NCI-H2029 (cell line): ENCODE measurements around the gene ABCD3.
A peak's percentile ranks its signal among the peaks of the same experiment; 100 is the strongest.

Source experiments
- DNase-seq: peaks from one replicate; lab custom pipeline; 2025; lab: John Stamatoyannopoulos, UW

ABCD3 gene

DNA sequence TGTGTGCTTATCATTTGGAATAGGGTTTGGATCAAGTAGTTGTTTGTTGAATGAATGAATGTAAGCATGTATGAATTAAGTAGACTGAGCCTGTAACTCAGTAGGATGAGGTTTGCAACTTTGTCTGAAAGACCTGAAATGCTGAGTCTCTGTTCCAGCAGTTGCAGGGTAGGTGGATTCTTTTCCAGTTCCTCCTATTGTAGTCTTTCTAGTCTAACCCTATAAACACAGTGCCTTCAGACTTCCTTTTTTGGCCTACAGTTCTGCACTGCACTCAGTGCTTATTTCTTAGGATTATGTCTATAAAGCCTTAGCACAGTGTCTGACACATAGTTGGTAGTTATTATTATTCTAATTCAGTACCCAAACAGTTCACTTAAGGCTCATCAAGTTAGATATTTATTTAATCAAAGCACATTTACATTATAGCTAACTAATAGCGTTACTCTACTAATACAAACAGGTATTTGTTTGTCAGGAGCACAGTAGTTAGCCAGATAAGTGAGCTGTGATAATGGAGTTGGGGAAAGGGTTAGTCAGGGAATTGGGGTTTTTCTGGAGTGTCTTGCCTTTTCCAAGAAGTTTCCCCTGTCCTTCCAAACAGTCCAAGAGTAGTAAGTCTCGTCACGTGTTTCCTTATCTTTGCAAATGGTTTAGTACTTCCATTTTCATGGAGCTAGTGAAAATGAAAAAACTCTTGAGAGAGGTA, 45.0 kb downstream of the ABCD3 start:
- no peak for DNase-seq

DNA sequence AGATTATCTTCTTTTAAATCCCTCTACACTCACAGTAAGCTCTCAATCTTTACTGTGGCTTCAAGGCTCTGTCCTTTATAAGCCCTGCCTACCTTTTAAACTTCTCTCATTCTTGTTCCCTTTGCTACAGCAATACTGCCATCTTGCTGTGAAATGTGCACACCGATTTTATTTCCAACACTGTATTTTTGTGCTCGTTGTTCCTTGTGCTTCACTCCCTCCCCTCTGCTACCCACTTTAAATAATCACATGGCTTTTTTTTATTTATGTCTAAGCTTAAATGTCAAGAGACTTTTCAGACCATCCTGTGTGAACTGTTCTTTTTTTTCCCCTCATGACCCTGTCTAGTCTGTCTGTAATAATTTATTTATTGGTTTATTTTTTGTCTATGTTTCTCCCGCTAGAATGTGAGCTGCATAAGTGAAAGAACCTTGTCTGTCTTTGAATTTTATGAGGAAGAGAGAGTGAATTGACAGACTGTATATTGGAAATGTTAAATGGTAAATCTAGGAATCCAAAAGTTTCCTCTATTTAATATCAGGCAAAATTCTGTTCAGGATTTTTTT, 45.7 kb downstream of the ABCD3 start:
- peak; percentile 37 for DNase-seq

DNA sequence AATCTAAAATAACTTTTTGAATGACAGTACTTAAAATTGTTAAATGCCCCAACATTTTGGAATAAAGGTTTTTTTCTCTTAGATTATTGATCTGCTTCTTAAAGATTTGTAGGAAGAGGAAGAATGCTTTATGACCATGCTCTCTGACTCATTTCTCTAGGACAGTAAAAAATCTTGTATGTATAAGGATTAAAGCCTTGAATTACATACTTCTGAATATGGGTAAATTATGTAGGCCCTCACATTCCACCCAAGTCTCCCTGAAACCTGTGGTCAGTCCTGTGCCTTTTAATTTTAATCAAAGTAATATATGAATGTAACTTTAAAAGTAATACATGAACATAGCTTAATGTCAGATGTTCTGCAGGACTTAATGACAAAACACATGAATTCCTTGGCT, 50.5 kb downstream of the ABCD3 start:
- no peak for DNase-seq

DNA sequence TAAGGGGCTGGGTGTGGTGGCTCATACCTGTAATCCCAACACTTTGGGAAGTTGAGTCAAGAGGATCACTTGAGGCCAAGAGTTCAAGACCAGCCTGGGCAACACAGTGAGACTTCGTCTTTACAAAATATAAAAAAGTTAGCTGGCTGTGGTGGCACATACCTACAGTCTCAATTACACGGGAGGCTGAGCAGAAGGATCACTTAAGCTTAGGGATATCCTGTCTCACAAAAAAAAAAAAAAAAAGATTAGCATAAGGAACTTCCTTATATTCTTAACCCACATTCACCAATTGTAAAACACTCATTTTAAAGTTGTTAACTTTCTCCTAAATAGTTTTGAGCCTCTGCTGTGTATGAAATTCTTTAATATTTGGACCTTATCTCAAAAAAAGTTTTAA, 53.1 kb downstream of the ABCD3 start:
- no peak for DNase-seq

DNA sequence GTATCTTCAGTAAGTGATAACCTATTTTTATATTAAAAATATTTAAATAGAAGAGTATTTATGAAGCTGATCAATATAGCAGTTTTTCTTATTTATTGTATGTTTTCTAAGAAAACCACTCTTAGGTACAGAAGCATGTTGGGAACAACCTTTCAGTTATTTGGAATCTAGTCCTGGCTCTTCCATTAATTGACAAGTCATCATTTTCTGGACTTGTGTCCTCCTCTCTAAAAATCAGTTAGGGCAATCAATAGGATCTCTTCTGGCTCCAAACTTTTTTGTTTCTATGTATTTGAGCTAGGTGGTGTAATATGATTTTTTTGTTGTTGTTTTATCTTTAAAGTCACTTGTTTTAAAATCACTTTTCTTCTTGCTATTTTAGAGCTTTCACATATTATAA, 57.0 kb downstream of the ABCD3 start:
- DNase-seq = no peak

DNA sequence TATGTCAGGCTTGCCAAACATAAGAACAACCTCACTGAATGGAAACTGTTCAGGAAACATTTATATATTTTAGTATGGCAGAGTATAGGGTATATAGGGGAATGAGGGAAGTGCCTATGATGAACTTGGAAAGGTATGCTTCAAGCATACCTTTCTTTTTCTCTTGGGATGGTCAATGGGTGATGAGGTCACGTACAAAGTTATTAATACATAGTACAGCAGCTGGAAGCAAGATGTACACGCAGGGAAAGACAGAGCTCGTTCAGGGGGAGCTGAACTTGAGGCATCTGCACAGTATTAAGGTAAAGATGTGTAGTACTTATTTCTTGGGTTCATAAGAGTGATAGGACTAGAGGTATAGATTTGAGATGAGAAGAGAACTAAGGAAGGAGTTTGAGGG, 61.5 kb downstream of the ABCD3 start:
- no peak for DNase-seq

DNA sequence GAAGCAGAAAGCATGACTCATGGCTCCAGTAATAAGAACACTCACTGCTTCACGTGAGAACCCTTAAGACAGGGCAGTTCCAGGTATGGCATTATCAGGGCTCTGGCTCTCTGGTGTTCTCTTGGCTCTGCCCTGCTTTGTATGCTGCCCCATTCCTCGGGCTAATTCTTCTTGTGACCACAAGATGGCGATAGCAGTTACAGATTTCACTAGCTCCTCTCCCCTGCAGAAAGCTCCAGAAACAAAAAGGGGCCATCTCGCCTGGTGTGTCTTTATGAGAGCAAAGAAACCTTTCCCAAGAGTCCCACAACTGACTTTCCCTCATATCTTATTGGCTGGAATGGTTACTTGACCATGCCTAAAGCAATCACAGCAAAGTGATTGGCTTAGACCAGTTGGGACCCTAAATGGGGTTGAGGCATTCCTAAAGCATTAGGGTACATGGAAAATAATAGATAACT, 63.3 kb downstream of the ABCD3 start:
- peak; percentile 65 for DNase-seq

DNA sequence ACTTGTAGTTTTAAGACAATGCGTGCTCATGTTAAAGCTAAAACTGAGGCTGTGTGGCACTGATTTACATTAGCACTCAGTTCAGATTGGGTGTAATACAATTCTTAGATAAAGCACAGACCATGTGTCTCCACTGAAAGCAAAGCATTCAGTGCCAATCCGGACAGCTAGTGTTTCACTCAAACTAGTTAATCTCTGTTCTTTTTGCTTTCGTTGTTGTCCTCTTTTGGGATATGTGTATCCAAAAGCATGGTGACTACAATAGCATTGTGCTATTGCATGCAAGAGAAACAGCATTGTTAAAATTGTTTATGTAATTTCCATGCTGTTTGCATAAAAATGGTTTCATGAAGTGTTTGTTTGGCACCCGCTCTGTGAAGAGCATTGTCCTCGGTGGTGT, 68.8 kb downstream of the ABCD3 start:
- no peak for DNase-seq

DNA sequence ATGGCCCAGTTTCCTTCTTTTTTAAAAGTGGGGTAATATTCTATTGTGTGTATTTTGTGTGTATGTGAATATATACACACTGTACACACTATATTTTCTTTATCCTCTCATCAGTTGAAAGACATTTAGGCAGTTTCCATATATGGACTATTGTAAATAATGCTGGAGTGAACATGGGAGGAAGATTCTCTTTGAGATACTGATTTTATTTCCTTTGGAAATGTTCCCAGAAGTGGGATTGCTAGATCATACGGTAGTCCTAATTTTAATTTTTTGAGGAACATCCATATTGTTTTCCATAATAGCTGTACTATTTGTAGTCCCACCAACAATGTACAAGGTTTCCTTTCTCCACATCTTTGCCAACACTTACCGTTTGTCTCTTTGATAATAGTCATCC, 72.4 kb downstream of the ABCD3 start:
- DNase-seq = no peak

DNA sequence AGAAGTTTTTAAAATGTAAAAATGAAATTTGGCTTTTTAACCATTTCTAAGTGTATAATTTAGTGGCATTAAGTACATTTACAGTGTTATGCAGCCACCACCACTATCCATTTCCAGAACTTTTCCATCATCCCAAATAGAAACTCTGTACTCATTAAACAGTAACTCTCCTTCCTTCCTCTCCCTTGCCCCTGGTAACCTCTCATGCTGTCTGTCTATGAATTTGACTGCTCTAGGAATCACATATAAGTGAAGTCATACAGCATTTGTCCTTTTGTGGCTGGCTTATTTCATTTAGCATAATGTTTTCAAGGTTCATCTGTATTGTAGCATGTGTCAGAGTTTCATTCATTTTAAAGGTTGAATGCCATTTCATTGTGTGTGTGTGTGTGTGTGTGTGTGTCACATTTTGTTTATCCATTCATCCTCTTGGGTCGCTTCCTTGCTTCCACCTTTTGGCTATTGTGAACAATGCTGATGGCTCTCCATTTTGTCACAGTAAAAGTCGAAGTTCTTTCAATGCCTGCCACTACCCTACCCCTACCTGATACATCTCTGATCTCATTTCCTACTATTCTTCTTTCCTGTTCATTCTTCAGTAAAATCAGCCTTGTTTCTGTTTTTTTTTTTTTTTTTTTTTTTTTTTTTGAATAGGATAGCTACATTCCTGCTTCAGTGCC, 78.0 kb downstream of the ABCD3 start:
- no peak for DNase-seq

DNA sequence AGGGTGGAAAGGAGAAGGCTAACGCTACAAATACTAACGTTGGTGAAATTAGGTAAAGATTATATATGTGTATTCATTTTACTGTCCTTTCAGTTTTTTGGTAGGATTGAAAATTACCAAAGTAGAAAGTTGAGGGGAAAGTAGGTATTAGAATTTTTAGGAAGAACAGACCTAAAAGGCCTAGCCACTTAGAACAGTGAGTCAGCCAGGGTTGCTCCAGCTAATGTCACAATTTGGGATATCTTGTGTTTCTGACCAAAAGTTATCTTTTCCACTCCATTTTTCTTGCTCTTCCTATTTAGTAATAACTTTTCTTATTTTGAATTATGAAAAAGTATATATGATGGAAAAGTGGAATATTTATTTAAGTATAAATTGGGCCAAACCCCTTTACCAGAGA, 83.2 kb downstream of the ABCD3 start:
- DNase-seq = no peak

DNA sequence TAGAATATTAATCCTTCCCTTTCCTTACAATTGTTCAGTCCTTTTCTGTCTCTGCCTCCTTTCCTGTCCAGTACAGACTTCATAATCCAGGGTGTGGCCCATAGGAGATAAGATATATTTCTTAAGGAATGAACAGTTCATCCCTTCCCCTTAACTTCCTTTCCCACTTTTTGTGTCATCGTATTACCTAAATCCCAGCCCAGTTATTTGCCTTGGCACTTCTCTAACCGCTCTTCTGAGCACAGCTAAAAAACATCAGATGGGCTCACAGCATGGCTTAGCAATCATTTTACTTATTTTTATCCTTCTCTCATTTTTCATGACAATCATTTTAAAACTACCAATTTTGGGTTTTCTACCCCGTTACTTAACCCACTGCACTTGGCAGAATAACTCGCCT, 83.7 kb downstream of the ABCD3 start:
- DNase-seq = no peak

DNA sequence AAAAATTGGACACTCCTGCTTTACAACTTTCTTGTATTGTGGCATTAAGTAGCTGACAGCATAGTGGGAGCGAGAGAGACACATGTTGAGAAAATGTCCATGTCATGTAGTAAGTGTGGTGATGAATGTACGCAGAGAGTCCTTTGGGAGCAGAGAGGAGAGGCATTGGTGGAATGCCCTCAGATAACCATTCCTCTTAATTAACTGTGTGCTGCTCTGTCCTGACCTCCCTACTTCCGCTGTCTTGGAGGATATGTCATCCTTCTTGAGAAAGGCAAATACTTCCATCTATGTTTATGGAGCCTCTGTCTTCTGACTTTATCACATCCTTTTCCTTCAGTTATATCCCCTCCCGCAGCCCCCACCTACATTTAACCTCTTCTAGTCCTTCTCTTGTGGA, 85.0 kb downstream of the ABCD3 start:
- no peak for DNase-seq

DNA sequence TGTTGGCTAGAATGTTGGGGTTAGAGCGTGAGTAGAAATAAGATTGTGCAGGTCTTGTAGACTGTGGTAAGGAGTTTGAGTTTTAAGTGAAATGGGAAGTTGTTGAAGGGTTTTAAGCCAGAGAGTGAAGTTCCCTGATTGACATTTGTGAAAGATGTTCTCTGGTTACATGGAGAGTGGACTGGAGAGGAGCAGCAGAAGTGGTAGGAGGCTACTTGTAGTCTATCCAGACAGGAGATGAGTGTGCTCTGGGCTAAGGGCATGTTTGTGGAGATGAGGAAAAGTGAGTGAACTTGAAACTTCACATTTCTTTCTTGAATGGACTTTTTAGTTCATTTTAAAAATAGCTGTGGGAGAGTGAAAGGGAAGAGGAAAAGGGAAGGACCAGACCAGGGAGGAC, 86.4 kb downstream of the ABCD3 start:
- DNase-seq = no peak

DNA sequence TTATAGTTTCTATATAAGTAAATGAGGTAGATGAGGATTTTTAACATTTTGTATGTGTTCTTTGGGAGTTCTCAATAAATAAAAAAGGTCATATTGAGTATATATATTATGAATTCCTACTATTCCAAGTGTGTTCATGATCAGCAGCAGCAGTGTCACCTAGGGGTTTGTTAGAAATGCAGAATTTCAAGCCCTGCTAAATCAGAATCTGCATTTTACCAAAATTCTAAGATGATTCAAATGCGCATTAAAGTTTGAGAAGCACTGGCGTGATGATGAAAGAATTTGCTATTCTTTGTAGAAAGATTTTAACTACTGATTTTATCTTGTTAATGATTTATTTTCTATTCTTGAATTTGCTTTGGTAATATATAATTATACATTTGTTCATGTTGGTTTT, 94.6 kb downstream of the ABCD3 start:
- no peak for DNase-seq

DNA sequence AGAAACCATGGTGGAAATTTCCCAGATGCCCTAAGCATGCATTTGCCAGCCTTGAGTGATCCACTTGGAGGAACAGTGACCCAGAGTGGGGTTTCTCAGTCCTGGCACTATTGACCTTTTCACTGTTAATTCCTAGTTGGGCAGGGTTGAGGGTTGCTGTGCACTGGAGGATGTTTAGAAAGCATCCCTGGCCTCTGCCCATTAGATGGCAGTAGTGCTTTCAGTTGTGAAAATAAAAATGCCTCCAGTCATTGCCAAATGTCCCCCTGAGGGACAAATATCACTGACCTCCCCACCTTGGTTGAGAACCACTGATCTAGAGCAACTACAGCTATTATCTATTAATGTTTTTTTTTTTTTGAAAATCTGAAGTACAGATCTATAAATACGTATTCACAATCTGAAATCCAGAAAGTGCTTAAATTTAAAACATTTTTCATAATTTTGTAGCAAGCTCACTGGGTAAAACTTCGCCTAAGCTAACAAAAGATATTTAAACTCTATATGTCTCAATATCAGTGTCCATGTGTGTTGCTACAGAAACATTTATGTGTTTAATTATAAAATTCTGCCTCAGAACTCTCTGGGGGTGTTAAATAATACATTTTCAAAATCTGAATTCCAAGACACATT, 96.0 kb downstream of the ABCD3 start:
- no peak for DNase-seq

DNA sequence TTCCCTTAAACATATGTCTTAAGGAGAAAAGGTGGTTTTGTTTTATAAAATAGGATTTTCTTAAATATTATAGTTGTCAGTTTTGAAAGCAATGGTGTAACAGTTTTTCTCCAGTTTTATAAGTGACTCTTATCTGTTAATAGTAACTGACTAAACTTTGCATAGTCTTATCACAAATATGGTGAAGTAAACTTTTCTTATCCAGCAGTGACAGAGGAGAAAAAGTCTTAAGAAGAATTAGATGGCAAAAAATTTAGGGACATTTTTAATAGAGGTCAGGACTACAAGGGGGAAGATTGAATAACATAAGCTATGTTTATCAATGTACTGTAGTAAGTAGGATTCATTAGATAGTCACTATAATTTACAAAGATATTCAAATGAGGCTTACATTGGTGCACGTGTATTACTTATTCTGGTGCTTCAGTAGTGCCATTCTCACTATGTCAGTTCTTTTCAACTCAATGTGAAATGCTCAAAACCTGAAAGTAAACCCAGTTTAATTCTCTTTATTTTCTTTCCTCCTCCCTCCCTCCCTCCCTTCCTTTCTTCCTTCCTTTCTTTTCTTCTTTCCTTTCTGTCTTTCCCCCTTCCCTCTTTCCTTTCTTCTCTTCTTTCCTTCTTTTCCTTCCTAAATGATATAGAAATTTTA, 97.2 kb downstream of the ABCD3 start:
- no peak for DNase-seq

DNA sequence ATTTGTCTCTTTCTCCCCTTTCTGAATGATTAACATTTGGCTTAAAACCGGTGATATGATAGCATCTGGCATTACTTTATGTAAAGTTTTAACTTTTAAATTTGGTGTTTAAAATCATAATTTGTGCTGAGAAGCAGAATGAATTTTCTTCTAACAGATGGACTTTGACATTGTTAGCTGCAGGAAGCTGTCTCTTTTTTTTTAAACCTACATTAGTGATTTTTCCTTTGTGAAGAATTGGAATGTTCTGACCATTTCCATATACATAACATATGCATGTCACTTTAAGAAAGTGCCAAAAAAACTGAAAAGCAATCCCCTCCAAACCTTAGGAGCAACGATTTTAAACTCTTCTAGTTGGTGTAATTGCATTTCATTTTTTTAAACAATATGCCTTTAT, 101.2 kb downstream of the ABCD3 start:
- no peak for DNase-seq

DNA sequence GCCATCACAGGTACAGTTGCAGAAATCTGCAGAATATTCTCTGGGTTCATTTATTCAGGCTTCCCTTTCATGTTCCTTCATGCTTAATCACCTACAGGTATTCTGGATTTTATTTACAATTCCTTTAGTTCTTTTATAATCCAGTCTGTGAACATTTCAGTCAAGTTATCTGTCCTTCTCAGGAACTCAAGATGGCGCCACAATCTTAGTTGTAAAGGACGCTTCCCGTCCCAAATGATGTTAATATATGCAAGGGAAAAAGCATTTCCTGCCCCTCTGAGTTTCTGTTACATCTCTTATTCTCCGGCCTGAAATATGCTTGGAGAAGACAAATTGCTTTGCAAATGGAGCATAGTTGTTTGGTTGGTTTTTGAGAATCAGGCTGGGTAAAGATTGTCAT, 104.1 kb downstream of the ABCD3 start:
- DNase-seq = no peak

DNA sequence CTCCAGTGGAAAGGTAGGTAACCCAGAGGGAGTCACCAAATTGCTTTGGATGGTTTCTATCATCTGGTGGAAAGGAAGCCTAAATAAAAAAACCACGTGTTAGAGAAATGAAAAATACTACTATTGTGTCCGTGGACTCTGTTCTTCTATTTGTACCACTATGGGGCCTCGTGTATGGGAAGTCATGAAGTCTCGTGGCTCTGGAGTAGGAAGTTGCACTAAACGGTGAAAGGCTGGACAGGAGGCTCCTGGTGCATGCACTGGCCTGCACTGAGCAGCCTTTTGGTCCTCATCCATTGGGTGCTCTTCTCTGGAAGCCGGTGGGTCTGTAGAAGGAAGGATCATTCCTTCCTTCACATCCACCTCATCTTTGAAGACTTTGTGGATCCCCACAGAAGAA, 106.3 kb downstream of the ABCD3 start:
- DNase-seq = no peak

DNA sequence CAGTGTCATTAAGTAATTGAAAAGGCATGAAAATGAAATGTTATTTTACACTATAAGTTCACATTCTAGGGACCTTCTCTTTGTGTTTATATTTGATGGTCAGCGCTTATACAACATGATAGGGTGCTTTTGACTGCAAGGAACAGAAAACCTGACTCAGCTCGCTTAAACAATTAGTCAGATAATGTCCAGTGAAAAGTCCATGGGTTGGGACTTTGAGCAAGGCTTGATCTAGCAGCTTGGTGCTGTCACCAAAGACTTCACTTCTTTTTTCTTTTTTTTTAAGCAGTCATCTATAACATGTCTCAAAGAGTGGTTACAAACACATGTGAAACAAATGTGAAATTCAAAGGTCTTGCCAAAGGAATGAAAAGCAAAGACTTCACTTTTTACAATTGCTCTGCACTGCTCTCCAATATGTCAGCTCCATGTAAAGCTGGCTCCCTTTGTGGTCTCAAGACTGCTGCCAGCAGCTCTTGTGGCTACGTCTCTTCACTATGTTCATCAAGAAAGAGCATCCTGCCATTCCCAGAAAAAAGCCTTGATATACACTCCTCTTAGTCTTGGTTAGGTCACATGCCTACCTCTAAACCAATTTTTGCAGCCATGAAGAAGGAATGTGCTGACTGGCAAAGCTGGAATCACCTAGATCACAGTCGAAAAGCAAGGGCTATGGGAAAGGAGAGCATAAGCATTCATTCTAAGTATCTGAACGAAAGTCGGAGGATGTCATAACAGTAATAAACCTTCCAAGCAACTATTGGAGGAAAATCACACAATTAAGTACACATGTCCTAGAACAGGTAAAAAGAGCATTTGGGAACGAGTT, 108.2 kb downstream of the ABCD3 start:
- DNase-seq = no peak
